WERI-Rb-1 (cell line): ENCODE measurements around the gene COL4A6.
A peak's percentile ranks its signal among the peaks of the same experiment; 100 is the strongest.

Source experiments
- DNase-seq: peaks from one replicate; pipeline ENCODE4 v3.0.0-alpha.2; 2020
- H3K27ac ChIP-seq: fragments of 250-450 bp; sonication (Bioruptor Pico); 2 replicates; pipeline ENCODE4 v1.5.1; 2020; ENCODE audit warnings: mild to moderate bottlenecking, moderate library complexity
- H3K27me3 ChIP-seq: fragments of 250-450 bp; sonication (Bioruptor Pico); 2 replicates; pipeline ENCODE4 v1.5.1; 2021; ENCODE audit warnings: mild to moderate bottlenecking, low read depth, moderate library complexity; ENCODE audit not compliant: insufficient read depth, severe bottlenecking
- H3K36me3 ChIP-seq: fragments of 250-450 bp; sonication (Bioruptor Pico); 2 replicates; pipeline ENCODE4 v1.5.1; 2020; ENCODE audit warnings: mild to moderate bottlenecking, moderate library complexity
- H3K4me3 ChIP-seq: 2 replicates; pipeline ENCODE4 v1.5.1; 2011; ENCODE audit warnings: low read depth, mild to moderate bottlenecking, control low read depth, low read length
- H3K9me3 ChIP-seq: fragments of 250-450 bp; sonication (Bioruptor Pico); 2 replicates; pipeline ENCODE4 v1.5.1; 2021; ENCODE audit warnings: mild to moderate bottlenecking, moderate library complexity; ENCODE audit not compliant: severe bottlenecking
- CTCF ChIP-seq: IDR thresholded peaks from 2 replicates; pipeline ENCODE4 v1.5.1; 2011; ENCODE audit warnings: low read depth, mild to moderate bottlenecking, control low read depth, inconsistent platforms, low read length

The COL4A6 gene

GRCh38 chrX:108157628-108158027 is 280.6 kb downstream of the COL4A6 start:
- DNase-seq: no peak
- Histone ChIP-seq H3K27me3 (peaks cover 9% of the 10 kb centered on the region), H3K36me3 (no peaks in the 10 kb centered on the region), H3K4me3 (no peak overlapping the region), H3K9me3 (no peaks in the 10 kb centered on the region), H3K27ac (no peak overlapping the region)
- no peak for TF ChIP-seq CTCF

GRCh38 chrX:108156934-108157466 is 281.2 kb downstream of the COL4A6 start:
- no peak overlapping the region for H3K4me3 ChIP-seq
- H3K27ac ChIP-seq: no peak overlapping the region
- no peak for TF ChIP-seq CTCF
- H3K36me3 ChIP-seq: no peaks in the 10 kb centered on the region
- no peaks in the 10 kb centered on the region for H3K9me3 ChIP-seq
- DNase-seq: no peak
- peaks cover 6% of the 10 kb centered on the region for H3K27me3 ChIP-seq

GRCh38 chrX:108156082-108156481 is 282.1 kb downstream of the COL4A6 start:
- no peaks in the 10 kb centered on the region for H3K36me3 ChIP-seq
- DNase-seq: no peak
- H3K27ac ChIP-seq: no peak overlapping the region
- H3K27me3 ChIP-seq: peaks cover 6% of the 10 kb centered on the region
- H3K4me3 ChIP-seq: no peak overlapping the region
- H3K9me3 ChIP-seq: no peaks in the 10 kb centered on the region
- TF ChIP-seq CTCF: no peak

- H3K27me3 ChIP-seq: no peaks in the 10 kb centered on the region
- TF ChIP-seq CTCF: no peak
- H3K27ac ChIP-seq: no peak overlapping the region
- no peak overlapping the region for H3K4me3 ChIP-seq
- no peaks in the 10 kb centered on the region for H3K9me3 ChIP-seq
- no peaks in the 10 kb centered on the region for H3K36me3 ChIP-seq
- no peak for DNase-seq
These were observed 289.7 kb downstream of the COL4A6 start for GRCh38 chrX:108148524-108148923.

- H3K9me3 ChIP-seq: no peaks in the 10 kb centered on the region
- H3K36me3 ChIP-seq: no peaks in the 10 kb centered on the region
- H3K27ac ChIP-seq: no peak overlapping the region
- peak; percentile 53 for TF ChIP-seq CTCF
- H3K27me3 ChIP-seq: no peaks in the 10 kb centered on the region
- H3K4me3 ChIP-seq: no peak overlapping the region
- DNase-seq: no peak
These were observed 299.2 kb downstream of the COL4A6 start for GRCh38 chrX:108138814-108139702.
